GM19193 (cell line): ENCODE measurements around the gene PSMD13.

Experiments used
- POLR2A ChIP-seq: IDR thresholded peaks from 4 replicates; pipeline ENCODE4 v1.6.1; 2011; ENCODE audit not compliant: insufficient read depth, insufficient read length; ENCODE audit errors: extremely low read depth

PSMD13 gene

GRCh38 chr11:276219-276618, 39.4 kb downstream of the PSMD13 start:
- no peak for TF ChIP-seq POLR2A

DNA sequence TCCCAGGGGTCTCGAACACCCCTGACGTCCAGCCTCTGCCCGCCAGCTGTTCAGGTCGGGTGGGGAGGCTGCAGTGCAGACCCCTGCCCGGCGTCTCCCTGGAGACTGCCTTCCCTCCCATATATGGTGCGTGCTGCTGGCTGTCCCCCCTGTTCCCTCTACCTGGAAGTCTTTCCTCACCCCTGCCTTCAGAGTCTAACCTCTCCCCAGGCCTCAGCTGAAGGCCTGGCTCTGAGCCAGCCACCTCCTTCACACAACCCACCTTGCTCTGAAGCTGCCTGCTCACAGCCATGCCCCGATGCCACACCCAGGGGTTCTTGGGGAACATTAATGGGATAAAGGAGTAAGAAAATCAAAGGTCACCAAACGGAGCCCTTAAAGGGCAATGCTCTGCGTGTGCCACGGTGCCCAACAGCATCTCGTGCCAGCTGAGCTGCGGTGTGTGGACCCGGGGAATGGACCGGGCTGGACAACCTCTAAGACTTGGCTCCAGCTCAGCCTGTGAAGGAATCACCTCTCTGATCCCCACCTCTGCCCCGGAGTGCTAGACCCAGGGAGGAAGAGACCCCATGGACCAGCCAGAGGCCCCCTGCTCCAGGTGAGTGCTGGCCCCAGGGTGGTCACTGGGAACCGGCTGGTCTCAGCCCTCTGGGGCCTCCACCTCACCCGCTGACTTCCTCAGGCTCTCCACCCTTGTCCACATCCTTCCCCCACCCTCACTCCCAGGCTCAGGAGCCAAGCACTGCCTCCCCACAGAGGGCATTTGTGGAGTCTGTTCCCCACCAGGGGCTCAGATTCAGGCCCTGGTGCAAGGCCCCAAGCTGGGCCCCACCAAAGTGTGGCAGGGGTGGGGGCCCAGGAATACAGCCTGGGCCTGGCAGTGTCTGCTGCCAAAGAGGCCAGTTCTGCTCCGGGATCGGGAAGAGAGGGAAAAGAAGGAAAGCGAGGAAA, 41.5 kb downstream of the PSMD13 start, which contains the start of gene NLRP6:
TSS of gene NLRP6 (plus strand) at position 407 of the 951 bp plus-strand sequence. CDS start at position 570, 163 bp downstream.
- TF ChIP-seq POLR2A = no peak

GRCh38 chr11:279040-279965, 42.5 kb downstream of the PSMD13 start:
- TF ChIP-seq POLR2A = no peak

DNA sequence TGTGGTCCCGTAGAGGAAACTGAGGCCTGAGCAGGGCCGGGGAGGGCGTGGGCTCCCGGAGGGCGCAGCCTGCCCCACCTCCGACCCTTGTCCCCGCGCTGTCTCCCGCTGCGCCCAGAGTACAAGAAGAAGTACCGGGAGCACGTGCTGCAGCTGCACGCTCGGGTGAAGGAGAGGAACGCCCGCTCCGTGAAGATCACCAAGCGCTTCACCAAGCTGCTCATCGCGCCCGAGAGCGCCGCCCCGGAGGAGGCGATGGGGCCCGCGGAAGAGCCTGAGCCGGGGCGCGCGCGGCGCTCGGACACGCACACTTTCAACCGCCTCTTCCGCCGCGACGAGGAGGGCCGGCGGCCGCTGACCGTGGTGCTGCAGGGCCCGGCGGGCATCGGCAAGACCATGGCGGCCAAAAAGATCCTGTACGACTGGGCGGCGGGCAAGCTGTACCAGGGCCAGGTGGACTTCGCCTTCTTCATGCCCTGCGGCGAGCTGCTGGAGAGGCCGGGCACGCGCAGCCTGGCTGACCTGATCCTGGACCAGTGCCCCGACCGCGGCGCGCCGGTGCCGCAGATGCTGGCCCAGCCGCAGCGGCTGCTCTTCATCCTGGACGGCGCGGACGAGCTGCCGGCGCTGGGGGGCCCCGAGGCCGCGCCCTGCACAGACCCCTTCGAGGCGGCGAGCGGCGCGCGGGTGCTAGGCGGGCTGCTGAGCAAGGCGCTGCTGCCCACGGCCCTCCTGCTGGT, 43.4 kb downstream of the PSMD13 start:
- no peak for TF ChIP-seq POLR2A

DNA sequence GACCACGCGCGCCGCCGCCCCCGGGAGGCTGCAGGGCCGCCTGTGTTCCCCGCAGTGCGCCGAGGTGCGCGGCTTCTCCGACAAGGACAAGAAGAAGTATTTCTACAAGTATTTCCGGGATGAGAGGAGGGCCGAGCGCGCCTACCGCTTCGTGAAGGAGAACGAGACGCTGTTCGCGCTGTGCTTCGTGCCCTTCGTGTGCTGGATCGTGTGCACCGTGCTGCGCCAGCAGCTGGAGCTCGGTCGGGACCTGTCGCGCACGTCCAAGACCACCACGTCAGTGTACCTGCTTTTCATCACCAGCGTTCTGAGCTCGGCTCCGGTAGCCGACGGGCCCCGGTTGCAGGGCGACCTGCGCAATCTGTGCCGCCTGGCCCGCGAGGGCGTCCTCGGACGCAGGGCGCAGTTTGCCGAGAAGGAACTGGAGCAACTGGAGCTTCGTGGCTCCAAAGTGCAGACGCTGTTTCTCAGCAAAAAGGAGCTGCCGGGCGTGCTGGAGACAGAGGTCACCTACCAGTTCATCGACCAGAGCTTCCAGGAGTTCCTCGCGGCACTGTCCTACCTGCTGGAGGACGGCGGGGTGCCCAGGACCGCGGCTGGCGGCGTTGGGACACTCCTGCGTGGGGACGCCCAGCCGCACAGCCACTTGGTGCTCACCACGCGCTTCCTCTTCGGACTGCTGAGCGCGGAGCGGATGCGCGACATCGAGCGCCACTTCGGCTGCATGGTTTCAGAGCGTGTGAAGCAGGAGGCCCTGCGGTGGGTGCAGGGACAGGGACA, 44.1 kb downstream of the PSMD13 start:
- TF ChIP-seq POLR2A = no peak

GRCh38 chr11:281486-282161, 44.8 kb downstream of the PSMD13 start:
- no peak for TF ChIP-seq POLR2A

DNA sequence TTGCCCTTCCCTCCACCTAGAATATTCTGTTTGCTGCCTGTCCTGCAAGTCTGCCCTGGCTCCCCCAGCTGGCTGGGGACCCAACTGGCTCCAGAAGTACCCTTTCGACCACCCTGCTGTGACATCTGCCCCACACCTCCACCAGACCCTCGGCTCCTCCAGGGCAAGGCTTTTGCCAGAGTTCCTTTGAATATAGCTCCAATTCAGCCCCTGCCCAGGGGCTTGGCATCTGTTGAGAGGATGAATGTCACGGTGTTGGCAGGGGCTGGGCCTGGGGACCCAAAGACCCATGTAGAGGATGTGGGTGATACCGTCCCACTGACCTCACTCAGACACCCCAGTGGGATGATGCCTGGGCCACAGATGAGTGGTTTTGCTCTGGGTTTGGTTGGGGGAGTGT, 45.4 kb downstream of the PSMD13 start:
- TF ChIP-seq POLR2A = no peak

DNA sequence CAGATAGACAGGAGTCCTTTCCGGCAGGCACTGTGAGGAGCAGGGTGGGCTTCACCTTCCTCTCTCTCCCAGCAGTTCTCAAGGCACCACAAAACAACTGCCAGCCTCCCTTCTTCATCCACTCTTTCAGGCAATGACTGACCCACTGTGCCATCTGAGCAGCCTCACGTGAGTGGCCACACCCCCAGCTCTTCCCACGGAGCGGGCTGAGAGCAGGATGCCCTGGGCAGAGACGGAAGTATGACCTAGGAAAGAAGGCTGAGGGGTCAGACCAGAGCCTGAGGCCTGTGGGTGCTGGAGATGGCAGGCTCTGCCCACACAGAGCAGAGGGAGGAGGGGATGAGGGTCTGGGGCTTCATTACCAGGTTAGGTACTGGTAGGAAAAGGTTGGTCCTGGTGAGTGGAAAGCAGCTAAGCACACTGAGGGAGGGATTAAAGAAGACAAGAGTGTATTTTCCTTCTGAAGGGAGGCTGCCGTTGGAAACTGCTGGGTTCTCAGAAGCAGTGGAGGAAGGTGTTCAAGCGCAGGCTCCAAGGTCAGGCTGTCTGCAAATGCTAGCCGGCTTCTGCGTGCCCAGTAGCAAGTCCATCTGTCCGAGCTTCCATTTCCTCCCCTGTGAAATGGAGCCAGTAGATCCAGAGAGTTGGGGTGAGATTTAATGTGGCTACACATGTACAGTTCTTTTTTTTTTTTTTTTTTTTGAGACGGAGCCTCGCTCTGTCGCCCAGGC, 46.0 kb downstream of the PSMD13 start:
- TF ChIP-seq POLR2A = no peak

DNA sequence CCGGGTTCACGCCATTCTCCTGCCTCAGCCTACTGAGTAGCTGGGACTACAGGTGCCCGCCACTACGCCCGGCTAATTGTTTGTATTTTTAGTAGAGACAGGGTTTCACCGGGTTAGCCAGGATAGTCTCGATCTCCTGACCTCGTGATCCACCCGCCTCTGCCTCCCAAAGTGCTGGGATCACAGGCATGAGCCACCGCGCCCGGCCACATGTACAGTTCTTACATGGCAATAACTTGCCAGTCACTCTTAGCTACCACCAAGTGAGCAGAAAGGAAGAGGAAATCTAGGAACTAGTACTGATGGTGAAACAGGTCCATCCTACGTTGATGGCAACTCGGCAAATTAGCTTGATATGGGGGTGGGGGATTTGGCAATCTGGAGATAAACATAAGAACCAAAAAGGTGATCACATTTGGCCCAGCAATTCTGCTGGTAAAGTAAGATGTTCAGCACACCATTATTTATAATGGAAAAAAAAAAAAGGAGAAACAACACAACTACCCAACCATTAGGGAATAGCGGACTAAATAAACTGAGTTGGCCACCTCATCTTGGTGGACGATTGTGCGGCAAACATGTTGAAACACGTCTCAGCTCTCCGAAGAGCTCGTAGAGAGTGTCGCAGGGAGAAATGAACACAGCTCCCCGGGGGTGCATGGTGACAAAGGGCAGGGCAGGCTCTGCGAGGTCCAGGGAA, 46.8 kb downstream of the PSMD13 start:
- no peak for TF ChIP-seq POLR2A

GRCh38 chr11:284105-285020, 47.6 kb downstream of the PSMD13 start:
- no peak for TF ChIP-seq POLR2A

GRCh38 chr11:285021-285893, 48.5 kb downstream of the PSMD13 start:
- TF ChIP-seq POLR2A = no peak

GRCh38 chr11:285894-286220, 49.1 kb downstream of the PSMD13 start:
- TF ChIP-seq POLR2A = no peak
